Measurements from ENCODE around the gene LMNB1.

DNA sequence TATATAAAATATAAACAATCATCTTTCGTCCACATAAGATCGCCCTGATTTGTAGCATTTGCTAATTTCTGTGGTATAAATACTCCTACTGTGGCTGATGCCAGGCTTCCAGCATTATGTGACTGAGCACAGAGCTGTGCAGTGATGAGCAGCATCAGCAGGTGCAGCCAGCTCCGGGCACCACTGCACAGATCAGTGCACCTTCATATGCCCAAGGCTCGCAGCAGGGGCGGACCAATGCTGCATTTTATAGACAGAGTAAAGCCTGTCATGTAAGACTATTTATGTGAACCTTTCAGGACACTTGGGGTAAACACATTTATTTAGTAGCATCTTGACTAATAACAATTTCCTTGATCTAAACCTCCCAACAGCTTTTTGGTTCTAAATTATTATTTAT, 53.1 kb downstream of the LMNB1 start:
- TF ChIP-seq RAD21 (IDR thresholded peaks at IDR 0.05; ENCODE audit: low read depth) (no peak), POLR2A (IDR thresholded peaks at IDR 0.05; ENCODE audit: borderline replicate concordance, extremely low read depth, insufficient read depth, insufficient read length) (no peak), POLR2AphosphoS5 (IDR thresholded peaks at IDR 0.05; ENCODE audit: low read depth, low read length) (no peak), EGR1 (IDR thresholded peaks at IDR 0.05; ENCODE audit: low read depth) (no peak), EZH2phosphoT487 (IDR thresholded peaks at IDR 0.05; ENCODE audit: borderline replicate concordance) (no peak), EZH2 (IDR thresholded peaks at IDR 0.05) (no peak), SIN3A (IDR thresholded peaks at IDR 0.05; ENCODE audit: low read depth) (no peak)
- TF ChIP-seq, protein P1, sequence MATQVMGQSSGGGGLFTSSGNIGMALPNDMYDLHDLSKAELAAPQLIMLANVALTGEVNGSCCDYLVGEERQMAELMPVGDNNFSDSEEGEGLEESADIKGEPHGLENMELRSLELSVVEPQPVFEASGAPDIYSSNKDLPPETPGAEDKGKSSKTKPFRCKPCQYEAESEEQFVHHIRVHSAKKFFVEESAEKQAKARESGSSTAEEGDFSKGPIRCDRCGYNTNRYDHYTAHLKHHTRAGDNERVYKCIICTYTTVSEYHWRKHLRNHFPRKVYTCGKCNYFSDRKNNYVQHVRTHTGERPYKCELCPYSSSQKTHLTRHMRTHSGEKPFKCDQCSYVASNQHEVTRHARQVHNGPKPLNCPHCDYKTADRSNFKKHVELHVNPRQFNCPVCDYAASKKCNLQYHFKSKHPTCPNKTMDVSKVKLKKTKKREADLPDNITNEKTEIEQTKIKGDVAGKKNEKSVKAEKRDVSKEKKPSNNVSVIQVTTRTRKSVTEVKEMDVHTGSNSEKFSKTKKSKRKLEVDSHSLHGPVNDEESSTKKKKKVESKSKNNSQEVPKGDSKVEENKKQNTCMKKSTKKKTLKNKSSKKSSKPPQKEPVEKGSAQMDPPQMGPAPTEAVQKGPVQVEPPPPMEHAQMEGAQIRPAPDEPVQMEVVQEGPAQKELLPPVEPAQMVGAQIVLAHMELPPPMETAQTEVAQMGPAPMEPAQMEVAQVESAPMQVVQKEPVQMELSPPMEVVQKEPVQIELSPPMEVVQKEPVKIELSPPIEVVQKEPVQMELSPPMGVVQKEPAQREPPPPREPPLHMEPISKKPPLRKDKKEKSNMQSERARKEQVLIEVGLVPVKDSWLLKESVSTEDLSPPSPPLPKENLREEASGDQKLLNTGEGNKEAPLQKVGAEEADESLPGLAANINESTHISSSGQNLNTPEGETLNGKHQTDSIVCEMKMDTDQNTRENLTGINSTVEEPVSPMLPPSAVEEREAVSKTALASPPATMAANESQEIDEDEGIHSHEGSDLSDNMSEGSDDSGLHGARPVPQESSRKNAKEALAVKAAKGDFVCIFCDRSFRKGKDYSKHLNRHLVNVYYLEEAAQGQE (IDR thresholded peaks at IDR 0.05; ENCODE audit: low read depth) = no peak
- TF ChIP-seq, protein P2, sequence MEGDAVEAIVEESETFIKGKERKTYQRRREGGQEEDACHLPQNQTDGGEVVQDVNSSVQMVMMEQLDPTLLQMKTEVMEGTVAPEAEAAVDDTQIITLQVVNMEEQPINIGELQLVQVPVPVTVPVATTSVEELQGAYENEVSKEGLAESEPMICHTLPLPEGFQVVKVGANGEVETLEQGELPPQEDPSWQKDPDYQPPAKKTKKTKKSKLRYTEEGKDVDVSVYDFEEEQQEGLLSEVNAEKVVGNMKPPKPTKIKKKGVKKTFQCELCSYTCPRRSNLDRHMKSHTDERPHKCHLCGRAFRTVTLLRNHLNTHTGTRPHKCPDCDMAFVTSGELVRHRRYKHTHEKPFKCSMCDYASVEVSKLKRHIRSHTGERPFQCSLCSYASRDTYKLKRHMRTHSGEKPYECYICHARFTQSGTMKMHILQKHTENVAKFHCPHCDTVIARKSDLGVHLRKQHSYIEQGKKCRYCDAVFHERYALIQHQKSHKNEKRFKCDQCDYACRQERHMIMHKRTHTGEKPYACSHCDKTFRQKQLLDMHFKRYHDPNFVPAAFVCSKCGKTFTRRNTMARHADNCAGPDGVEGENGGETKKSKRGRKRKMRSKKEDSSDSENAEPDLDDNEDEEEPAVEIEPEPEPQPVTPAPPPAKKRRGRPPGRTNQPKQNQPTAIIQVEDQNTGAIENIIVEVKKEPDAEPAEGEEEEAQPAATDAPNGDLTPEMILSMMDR (IDR thresholded peaks at IDR 0.05 in 2 of 3, conservative IDR thresholded peaks at IDR 0.05 in 1 of 3; ENCODE audit: borderline replicate concordance in 1 of 3, insufficient read depth in 1 of 3, low read depth in 2 of 3, low read length in 2 of 3) = no peak
- TF ChIP-seq, protein P3, sequence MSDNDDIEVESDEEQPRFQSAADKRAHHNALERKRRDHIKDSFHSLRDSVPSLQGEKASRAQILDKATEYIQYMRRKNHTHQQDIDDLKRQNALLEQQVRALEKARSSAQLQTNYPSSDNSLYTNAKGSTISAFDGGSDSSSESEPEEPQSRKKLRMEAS (IDR thresholded peaks at IDR 0.05) = no peak
